CD4-positive, alpha-beta T cell (primary cell): ENCODE results near the gene ATPAF2. TPM values are rescaled to one million over a fixed set of nuclear protein-coding genes. Genes with fewer than 3 reads are reported as not detected.

ENCODE experiments used
- ATAC-seq: fragments of 200-7000 bp; cut with Tn5 transposase; one replicate; pipeline ENCODE4 v1.10.0; 2022; ENCODE audit warnings: mild to moderate bottlenecking; ENCODE audit not compliant: poor library complexity
- CTCF ChIA-PET: fragments of 350-600 bp; sonication (Branson Sonifier 250); formaldehyde crosslinking; loops from one replicate; lab custom pipeline; 2021; ENCODE audit warnings: antibody characterized with exemption, inconsistent platforms; lab: Charles Lee
- POLR2A ChIA-PET: fragments of 350-600 bp; sonication (Branson Sonifier 250); formaldehyde crosslinking; loops from one replicate; lab custom pipeline; 2021; ENCODE audit warnings: antibody characterized with exemption, inconsistent platforms; lab: Charles Lee
- DNase-seq, 14 experiments: peaks; one replicate each; pipeline ENCODE4 v3.0.0-alpha.2; 2013 to 2020; ENCODE audit warnings: mixed read lengths in 2 of 14
- H3K27ac ChIP-seq, 2 donors: one replicate each; pipeline versions ENCODE4 v1.5.1 to v1.7.0; 2013; ENCODE audit warnings: low read length in 2 of 2, low read depth in 1 of 2, mild to moderate bottlenecking in 1 of 2
- H3K27me3 ChIP-seq, 2 experiments: 1 replicate in 1 of 2; 2 replicates in 1 of 2; pipeline versions ENCODE4 v1.6.1 to v1.7.0; 2013; ENCODE audit warnings: low read length in 2 of 2, control low read depth in 1 of 2, mild to moderate bottlenecking in 1 of 2, moderate library complexity in 1 of 2; ENCODE audit not compliant: insufficient read depth in 2 of 2, control insufficient read depth in 1 of 2
- H3K36me3 ChIP-seq: one replicate; pipeline ENCODE4 v1.6.1; 2013; ENCODE audit warnings: low read length, control low read depth; ENCODE audit not compliant: insufficient read depth
- H3K4me1 ChIP-seq: one replicate; pipeline ENCODE4 v1.6.1; 2013; ENCODE audit warnings: low read length, control low read depth; ENCODE audit not compliant: insufficient read depth
- H3K4me3 ChIP-seq: one replicate; pipeline ENCODE4 v1.5.1; 2013; ENCODE audit warnings: mild to moderate bottlenecking, low read length, moderate library complexity
- H3K9me3 ChIP-seq, 2 experiments: 1 replicate in 1 of 2; 2 replicates in 1 of 2; pipeline versions ENCODE4 v1.6.1 to v1.7.0; 2013; ENCODE audit warnings: low read length in 2 of 2, mild to moderate bottlenecking in 2 of 2, control low read depth in 1 of 2, moderate library complexity in 1 of 2; ENCODE audit not compliant: control insufficient read depth in 1 of 2, insufficient read depth in 1 of 2
- H3K27ac Mint-ChIP-seq: one replicate; pipeline ENCODE4 v1.8.0; 2020; ENCODE audit warnings: mixed read lengths
- H3K27me3 Mint-ChIP-seq: one replicate; pipeline ENCODE4 v1.8.0; 2021; ENCODE audit warnings: mixed read lengths
- H3K36me3 Mint-ChIP-seq: one replicate; pipeline ENCODE4 v1.8.0; 2021; ENCODE audit warnings: low read depth, mixed read lengths
- H3K4me1 Mint-ChIP-seq: one replicate; pipeline ENCODE4 v1.8.0; 2021; ENCODE audit warnings: low read depth, mixed read lengths
- H3K4me3 Mint-ChIP-seq: one replicate; pipeline ENCODE4 v1.8.0; 2020; ENCODE audit warnings: mild to moderate bottlenecking, mixed read lengths
- H3K9me3 Mint-ChIP-seq: one replicate; pipeline ENCODE4 v1.8.0; 2020; ENCODE audit warnings: mixed read lengths
- intact Hi-C, 2 experiments: fragments of 100-400 bp; cut with DNase I in 1 of 2; cut with micrococcal nuclease in 1 of 2; formaldehyde crosslinking; loops; one replicate each; pipeline versions ENCODE4 v1.15.1 to v1.9.0; 2023 to 2025; cut with DNase I, micrococcal nuclease
- total RNA-seq, 174 experiments: library from RNA in 2 of 174; stranded (reverse) in 2 of 174; gene quantifications; one replicate each; pipeline ENCODE4 v1.2.3 and lab custom pipeline; 2021 to 2026
- TF ChIP-seq, protein P1 (sequence below): fragments of 200-600 bp; IDR thresholded peaks from one replicate; pipeline ENCODE4 v1.8.0; 2022; ENCODE audit warnings: antibody characterized with exemption, mild to moderate bottlenecking

Gene ATPAF2
- total RNA-seq, 2 experiments from 2014 or later: 20.8 to 21.9 TPM

DNA sequence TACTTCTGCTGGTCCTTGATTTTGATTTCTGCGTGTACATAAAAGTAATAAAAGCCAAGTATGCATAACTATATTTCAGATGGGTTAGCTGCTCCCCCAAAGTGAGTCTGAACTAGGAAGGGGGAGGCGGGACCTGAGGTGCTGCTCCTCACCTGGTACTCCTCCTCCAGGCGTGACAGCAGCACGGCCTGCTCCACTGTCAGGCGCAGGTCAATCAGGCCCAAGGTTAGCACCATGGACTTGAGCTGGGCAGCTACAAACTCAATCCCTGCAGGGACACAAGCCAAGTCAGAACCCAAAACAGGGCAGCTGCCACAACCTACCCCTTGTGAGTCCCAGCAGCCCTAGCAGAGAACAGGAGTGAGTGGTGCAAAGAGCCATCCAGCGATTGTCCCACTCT, 18.0 kb downstream of the ATPAF2 start:
- intact Hi-C loops: no loop called here
- Histone ChIP-seq H3K4me1 (peaks cover 4% of the 10 kb centered on the region), H3K27ac (no peak overlapping the region), H3K27me3 (no peaks in the 10 kb centered on the region), H3K4me3 (no peak overlapping the region), H3K9me3 (no peaks in the 10 kb centered on the region), H3K36me3 (peaks cover 31% of the 10 kb centered on the region)
- Mint-ChIP-seq H3K4me3 (no peak overlapping the region), H3K4me1 (no peaks in the 10 kb centered on the region), H3K9me3 (no peaks in the 10 kb centered on the region), H3K27me3 (no peaks in the 10 kb centered on the region), H3K36me3 (peaks cover 52% of the 10 kb centered on the region), H3K27ac (no peak overlapping the region)
- ChIA-PET POLR2A (no interaction called here), CTCF (no interaction called here)
- ATAC-seq: no peak
- TF ChIP-seq, protein P1, sequence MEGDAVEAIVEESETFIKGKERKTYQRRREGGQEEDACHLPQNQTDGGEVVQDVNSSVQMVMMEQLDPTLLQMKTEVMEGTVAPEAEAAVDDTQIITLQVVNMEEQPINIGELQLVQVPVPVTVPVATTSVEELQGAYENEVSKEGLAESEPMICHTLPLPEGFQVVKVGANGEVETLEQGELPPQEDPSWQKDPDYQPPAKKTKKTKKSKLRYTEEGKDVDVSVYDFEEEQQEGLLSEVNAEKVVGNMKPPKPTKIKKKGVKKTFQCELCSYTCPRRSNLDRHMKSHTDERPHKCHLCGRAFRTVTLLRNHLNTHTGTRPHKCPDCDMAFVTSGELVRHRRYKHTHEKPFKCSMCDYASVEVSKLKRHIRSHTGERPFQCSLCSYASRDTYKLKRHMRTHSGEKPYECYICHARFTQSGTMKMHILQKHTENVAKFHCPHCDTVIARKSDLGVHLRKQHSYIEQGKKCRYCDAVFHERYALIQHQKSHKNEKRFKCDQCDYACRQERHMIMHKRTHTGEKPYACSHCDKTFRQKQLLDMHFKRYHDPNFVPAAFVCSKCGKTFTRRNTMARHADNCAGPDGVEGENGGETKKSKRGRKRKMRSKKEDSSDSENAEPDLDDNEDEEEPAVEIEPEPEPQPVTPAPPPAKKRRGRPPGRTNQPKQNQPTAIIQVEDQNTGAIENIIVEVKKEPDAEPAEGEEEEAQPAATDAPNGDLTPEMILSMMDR: no peak
- no peak for DNase-seq

DNA sequence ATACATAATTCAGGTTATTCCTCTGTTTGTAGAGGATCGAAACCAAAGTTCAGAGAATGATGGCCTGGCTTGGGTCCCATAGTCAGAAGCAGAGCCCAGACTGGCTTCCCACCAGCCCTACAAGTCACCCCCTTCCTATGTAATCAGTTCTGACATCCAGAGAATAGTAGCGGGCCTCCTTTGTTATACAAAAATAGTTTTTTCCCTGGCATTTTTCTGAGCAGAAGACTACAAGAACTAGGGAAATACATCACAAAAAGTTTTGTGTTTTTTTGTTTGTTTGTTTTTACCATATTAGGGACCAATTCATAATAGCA, 19.2 kb downstream of the ATPAF2 start:
- ATAC-seq (no peak), DNase-seq (no peak)
- Mint-ChIP-seq H3K36me3 (peaks cover 54% of the 10 kb centered on the region), H3K27ac (no peak overlapping the region), H3K9me3 (no peaks in the 10 kb centered on the region), H3K4me1 (no peaks in the 10 kb centered on the region), H3K27me3 (no peaks in the 10 kb centered on the region), H3K4me3 (no peak overlapping the region)
- Histone ChIP-seq H3K27ac (no peak overlapping the region), H3K27me3 (no peaks in the 10 kb centered on the region), H3K9me3 (no peaks in the 10 kb centered on the region), H3K36me3 (peaks cover 38% of the 10 kb centered on the region), H3K4me1 (no peaks in the 10 kb centered on the region), H3K4me3 (no peak overlapping the region)
- CTCF ChIA-PET: interaction anchor here (0.7 kb wide), 1 partner anchor 523 kb away, joined by 5 read pairs; no protein-coding TSS in a partner anchor
- intact Hi-C loops: loop anchor here in 1 of 2 experiments (2.0 kb wide), 1 partner anchor 35 kb away; no protein-coding TSS in a partner anchor
- POLR2A ChIA-PET: interaction anchor here (0.6 kb wide), 1 partner anchor 72 kb away, joined by 3 read pairs; no protein-coding TSS in a partner anchor
- TF ChIP-seq, protein P1: no peak

DNA sequence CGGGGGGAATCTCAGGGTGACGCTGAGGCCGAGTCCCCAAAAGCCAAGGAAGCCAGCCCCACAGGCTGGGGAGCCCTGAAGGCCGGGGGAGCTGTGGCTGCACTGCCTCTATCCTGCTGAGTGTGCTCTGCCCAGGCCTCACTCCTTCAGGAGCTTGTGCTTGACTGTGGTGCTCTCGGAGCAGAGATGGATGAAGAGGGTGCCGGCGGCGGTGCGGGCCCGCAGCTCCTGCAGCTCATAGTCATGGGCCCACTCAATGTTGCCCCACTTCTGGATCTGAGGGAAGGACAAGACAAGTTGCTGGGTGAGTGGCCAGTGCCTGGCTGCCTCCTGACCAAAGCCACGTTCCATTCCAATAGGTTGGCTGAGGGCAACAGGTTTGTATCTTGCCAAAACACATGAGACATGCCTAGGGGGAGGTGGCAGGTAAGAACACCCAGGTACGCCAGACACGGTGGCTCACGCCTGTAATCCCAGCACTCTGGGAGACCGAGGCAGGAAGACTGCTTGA, 20.5 kb downstream of the ATPAF2 start:
- Histone ChIP-seq H3K4me3 (no peak overlapping the region), H3K9me3 (no peaks in the 10 kb centered on the region), H3K36me3 (peaks cover 32% of the 10 kb centered on the region), H3K27me3 (no peaks in the 10 kb centered on the region), H3K27ac (no peak overlapping the region), H3K4me1 (no peaks in the 10 kb centered on the region)
- DNase-seq: no peak
- ATAC-seq: no peak
- CTCF ChIA-PET: no interaction called here
- Mint-ChIP-seq H3K4me3 (no peak overlapping the region), H3K4me1 (no peaks in the 10 kb centered on the region), H3K27ac (no peak overlapping the region), H3K36me3 (peaks cover 45% of the 10 kb centered on the region), H3K27me3 (no peaks in the 10 kb centered on the region), H3K9me3 (no peaks in the 10 kb centered on the region)
- intact Hi-C loops: loop anchor here in 1 of 2 experiments (2.0 kb wide), 1 partner anchor 34 kb away; no protein-coding TSS in a partner anchor
- TF ChIP-seq, protein P1: no peak
- POLR2A ChIA-PET: no interaction called here
